ENCODE results near the gene RMND1. TPM values are rescaled to one million over a fixed set of nuclear protein-coding genes. Genes with fewer than 3 reads are reported as not detected.

Gene RMND1
- total and polyA plus RNA-seq, 2 of the 13 experiments (the other 11 are each of a cell fraction or from before 2014, with no cell fraction given): 34.0 to 72.5 TPM

GRCh38 chr6:151493161-151493803, 41.4 kb upstream of the RMND1 start (continued):
- TF ChIP-seq SCMH1 (CRISPR knock-in tag; IDR thresholded peaks at IDR 0.05; ENCODE audit: borderline replicate concordance): no peak
- no peak for TF ChIP-seq KMT2A (CRISPR knock-in tag; IDR thresholded peaks at IDR 0.05)
- 0 out of 2 replicates have a peak, but pooled peaks have one; percentile 5 for TF ChIP-seq HNF1B (CRISPR knock-in tag; IDR thresholded peaks at IDR 0.05)
- no peak for TF ChIP-seq FOXK2 (IDR thresholded peaks at IDR 0.05)
- TF ChIP-seq, protein P1, sequence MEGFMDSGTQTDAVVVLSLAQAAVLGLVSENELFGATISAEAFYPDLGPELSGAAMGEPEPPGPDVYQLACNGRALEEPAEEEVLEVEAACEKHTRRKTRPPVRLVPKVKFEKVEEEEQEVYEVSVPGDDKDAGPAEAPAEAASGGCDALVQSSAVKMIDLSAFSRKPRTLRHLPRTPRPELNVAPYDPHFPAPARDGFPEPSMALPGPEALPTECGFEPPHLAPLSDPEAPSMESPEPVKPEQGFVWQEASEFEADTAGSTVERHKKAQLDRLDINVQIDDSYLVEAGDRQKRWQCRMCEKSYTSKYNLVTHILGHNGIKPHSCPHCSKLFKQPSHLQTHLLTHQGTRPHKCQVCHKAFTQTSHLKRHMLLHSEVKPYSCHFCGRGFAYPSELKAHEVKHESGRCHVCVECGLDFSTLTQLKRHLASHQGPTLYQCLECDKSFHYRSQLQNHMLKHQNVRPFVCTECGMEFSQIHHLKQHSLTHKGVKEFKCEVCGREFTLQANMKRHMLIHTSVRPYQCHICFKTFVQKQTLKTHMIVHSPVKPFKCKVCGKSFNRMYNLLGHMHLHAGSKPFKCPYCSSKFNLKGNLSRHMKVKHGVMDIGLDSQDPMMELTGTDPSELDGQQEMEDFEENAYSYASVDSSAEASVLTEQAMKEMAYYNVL (CRISPR knock-in tag; IDR thresholded peaks at IDR 0.05; ENCODE audit: borderline replicate concordance): no peak
- no peak for TF ChIP-seq NFE2L2 (IDR thresholded peaks at IDR 0.05; ENCODE audit: low read length)
- no peak for TF ChIP-seq HIVEP1 (CRISPR knock-in tag; IDR thresholded peaks at IDR 0.05)
- TF ChIP-seq KLF11 (CRISPR knock-in tag; IDR thresholded peaks at IDR 0.05): peak; percentile 1; the same call in 1 of the 2 replicates
- TF ChIP-seq, protein P2, sequence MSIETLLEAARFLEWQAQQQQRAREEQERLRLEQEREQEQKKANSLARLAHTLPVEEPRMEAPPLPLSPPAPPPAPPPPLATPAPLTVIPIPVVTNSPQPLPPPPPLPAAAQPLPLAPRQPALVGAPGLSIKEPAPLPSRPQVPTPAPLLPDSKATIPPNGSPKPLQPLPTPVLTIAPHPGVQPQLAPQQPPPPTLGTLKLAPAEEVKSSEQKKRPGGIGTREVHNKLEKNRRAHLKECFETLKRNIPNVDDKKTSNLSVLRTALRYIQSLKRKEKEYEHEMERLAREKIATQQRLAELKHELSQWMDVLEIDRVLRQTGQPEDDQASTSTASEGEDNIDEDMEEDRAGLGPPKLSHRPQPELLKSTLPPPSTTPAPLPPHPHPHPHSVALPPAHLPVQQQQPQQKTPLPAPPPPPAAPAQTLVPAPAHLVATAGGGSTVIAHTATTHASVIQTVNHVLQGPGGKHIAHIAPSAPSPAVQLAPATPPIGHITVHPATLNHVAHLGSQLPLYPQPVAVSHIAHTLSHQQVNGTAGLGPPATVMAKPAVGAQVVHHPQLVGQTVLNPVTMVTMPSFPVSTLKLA (IDR thresholded peaks at IDR 0.05): no peak
- TF ChIP-seq, protein P3, sequence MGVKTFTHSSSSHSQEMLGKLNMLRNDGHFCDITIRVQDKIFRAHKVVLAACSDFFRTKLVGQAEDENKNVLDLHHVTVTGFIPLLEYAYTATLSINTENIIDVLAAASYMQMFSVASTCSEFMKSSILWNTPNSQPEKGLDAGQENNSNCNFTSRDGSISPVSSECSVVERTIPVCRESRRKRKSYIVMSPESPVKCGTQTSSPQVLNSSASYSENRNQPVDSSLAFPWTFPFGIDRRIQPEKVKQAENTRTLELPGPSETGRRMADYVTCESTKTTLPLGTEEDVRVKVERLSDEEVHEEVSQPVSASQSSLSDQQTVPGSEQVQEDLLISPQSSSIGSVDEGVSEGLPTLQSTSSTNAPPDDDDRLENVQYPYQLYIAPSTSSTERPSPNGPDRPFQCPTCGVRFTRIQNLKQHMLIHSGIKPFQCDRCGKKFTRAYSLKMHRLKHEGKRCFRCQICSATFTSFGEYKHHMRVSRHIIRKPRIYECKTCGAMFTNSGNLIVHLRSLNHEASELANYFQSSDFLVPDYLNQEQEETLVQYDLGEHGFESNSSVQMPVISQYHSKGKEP (CRISPR knock-in tag; IDR thresholded peaks at IDR 0.05): no peak
- 0 out of 2 replicates have a peak, but pooled peaks have one; percentile 2 for TF ChIP-seq THAP7 (CRISPR knock-in tag; IDR thresholded peaks at IDR 0.05)
- TF ChIP-seq ZNF530 (CRISPR knock-in tag; IDR thresholded peaks at IDR 0.05; ENCODE audit: low read depth): no peak
- TF ChIP-seq ZNF766 (CRISPR knock-in tag; IDR thresholded peaks at IDR 0.05; ENCODE audit: borderline replicate concordance): no peak
- no peak for TF ChIP-seq SMYD3 (CRISPR knock-in tag; IDR thresholded peaks at IDR 0.05)
- TF ChIP-seq SP4 (CRISPR knock-in tag; IDR thresholded peaks at IDR 0.05): no peak
- no peak for TF ChIP-seq ZNF605 (CRISPR knock-in tag; IDR thresholded peaks at IDR 0.05)
- no peak for TF ChIP-seq ZSCAN9 (CRISPR knock-in tag; IDR thresholded peaks at IDR 0.05; ENCODE audit: borderline replicate concordance)
- TF ChIP-seq ZNF550 (CRISPR knock-in tag; IDR thresholded peaks at IDR 0.05; ENCODE audit: borderline replicate concordance): 0 out of 2 replicates have a peak, but pooled peaks have one; percentile 36
- no peak for TF ChIP-seq MXI1 (IDR thresholded peaks at IDR 0.05; ENCODE audit: borderline replicate concordance, low read depth, low read length)
- TF ChIP-seq, protein P4, sequence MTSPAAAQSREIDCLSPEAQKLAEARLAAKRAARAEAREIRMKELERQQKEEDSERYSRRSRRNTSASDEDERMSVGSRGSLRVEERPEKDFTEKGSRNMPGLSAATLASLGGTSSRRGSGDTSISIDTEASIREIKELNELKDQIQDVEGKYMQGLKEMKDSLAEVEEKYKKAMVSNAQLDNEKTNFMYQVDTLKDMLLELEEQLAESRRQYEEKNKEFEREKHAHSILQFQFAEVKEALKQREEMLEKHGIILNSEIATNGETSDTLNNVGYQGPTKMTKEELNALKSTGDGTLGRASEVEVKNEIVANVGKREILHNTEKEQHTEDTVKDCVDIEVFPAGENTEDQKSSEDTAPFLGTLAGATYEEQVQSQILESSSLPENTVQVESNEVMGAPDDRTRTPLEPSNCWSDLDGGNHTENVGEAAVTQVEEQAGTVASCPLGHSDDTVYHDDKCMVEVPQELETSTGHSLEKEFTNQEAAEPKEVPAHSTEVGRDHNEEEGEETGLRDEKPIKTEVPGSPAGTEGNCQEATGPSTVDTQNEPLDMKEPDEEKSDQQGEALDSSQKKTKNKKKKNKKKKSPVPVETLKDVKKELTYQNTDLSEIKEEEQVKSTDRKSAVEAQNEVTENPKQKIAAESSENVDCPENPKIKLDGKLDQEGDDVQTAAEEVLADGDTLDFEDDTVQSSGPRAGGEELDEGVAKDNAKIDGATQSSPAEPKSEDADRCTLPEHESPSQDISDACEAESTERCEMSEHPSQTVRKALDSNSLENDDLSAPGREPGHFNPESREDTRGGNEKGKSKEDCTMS (CRISPR knock-in tag; conservative IDR thresholded peaks at IDR 0.05): 0 out of 2 replicates have a peak, but pooled peaks have one; percentile 41

All from HepG2 (cell line).